Left lung (tissue), 10 donors: ENCODE measurements around the gene BCL2L1. TPM values are rescaled to one million over a fixed set of nuclear protein-coding genes. Genes with fewer than 3 reads are reported as not detected.

Experiments used
- ATAC-seq: fragments of 200-7000 bp; cut with Tn5 transposase; one replicate; pipeline ENCODE4 v1.9.1; 2020; ENCODE audit warnings: moderate library complexity
- DNase-seq, 4 donors: peaks; one replicate each; pipeline ENCODE4 v3.0.0-alpha.2; 2013 to 2020
- H3K27ac ChIP-seq, 2 donors: fragments of 200-600 bp; sonication (generic) in 1 of 2; one replicate each; pipeline versions ENCODE4 v1.5.0 to v1.8.0; 2020 to 2021
- H3K27me3 ChIP-seq, 2 donors: fragments of 200-600 bp; sonication (generic) in 1 of 2; one replicate each; pipeline versions ENCODE4 v1.5.0 to v1.8.0; 2020 to 2021
- H3K36me3 ChIP-seq, 2 donors: fragments of 200-600 bp; sonication (generic) in 1 of 2; one replicate each; pipeline versions ENCODE4 v1.5.0 to v1.8.0; 2020 to 2021
- H3K4me1 ChIP-seq, 2 donors: fragments of 200-600 bp; one replicate each; pipeline ENCODE4 v1.8.0; 2021
- H3K4me3 ChIP-seq, 2 donors: fragments of 200-600 bp; sonication (generic) in 1 of 2; one replicate each; pipeline versions ENCODE4 v1.5.0 to v1.8.0; 2020 to 2021; ENCODE audit warnings: mild to moderate bottlenecking in 1 of 2
- H3K9me3 ChIP-seq, 2 donors: fragments of 200-600 bp; sonication (generic) in 1 of 2; one replicate each; pipeline versions ENCODE4 v1.5.0 to v1.8.0; 2020 to 2021
- CTCF ChIP-seq, 2 donors: fragments of 200-600 bp; sonication (generic) in 1 of 2; IDR thresholded peaks; one replicate each; pipeline versions ENCODE4 v1.5.0 to v1.8.0; 2021; ENCODE audit warnings: antibody characterized with exemption in 2 of 2
- intact Hi-C, 2 donors: fragments of 100-400 bp; cut with DNase I; formaldehyde crosslinking; loops; one replicate each; pipeline versions ENCODE4 v1.11.2 to v1.14.2; 2022
- polyA plus RNA-seq, 6 donors: library from polyadenylated mRNA; unstranded; fragments of 120-200 nt; gene quantifications; one replicate each; pipeline ENCODE4 v1.2.1, GENCODE V29; 2013; ENCODE audit not compliant: insufficient read length in 6 of 6
- total RNA-seq, 2 donors: library from RNA; stranded (reverse); fragmentation: NEBNext Ultra II Directional; extraction: Animal tissue kit (Norgen Biotek cat#: 25700); gene quantifications; one replicate each; pipeline ENCODE4 v1.2.1, GENCODE V29; 2021
- donor health status: DM: no; HTN: yes; CAD: no.
- donor health status: DM: no; HTN: no; CAD: no.

BCL2L1 gene
- total and polyA plus RNA-seq, 8 donors = 43.3 to 181 (median 56.7) TPM

- no peak for ATAC-seq
- Histone ChIP-seq H3K27me3 (no peaks in the 10 kb centered on the region), H3K36me3 (peaks cover 0 to 70% of the 10 kb centered on the region in 2 donors), H3K4me3 (no peak overlapping the region), H3K4me1 (peaks cover 60 to 92% of the 10 kb centered on the region in 2 donors), H3K27ac (peak overlapping the region; percentile 18 to 75), H3K9me3 (no peaks in the 10 kb centered on the region)
- intact Hi-C loops = no loop called here
- DNase-seq = no peak
- TF ChIP-seq CTCF (IDR thresholded peaks at IDR 0.05) = no peak
Measured at GRCh38 chr20:31707258-31707615, 15.4 kb downstream of the BCL2L1 start.

GRCh38 chr20:31706607-31707257 lies 15.9 kb downstream of the BCL2L1 start:
- Histone ChIP-seq H3K9me3 (no peaks in the 10 kb centered on the region), H3K27ac (peak overlapping the region; percentile 68 to 75), H3K27me3 (no peaks in the 10 kb centered on the region), H3K36me3 (peaks cover 0 to 70% of the 10 kb centered on the region in 2 donors), H3K4me1 (peaks cover 60 to 92% of the 10 kb centered on the region in 2 donors), H3K4me3 (no peak overlapping the region)
- no peak for TF ChIP-seq CTCF (IDR thresholded peaks at IDR 0.05)
- intact Hi-C loops = no loop called here
- peak; percentile 58 for ATAC-seq
- peak in 1 of 4 donors; percentile 67 for DNase-seq

GRCh38 chr20:31705598-31706597 lies 16.8 kb downstream of the BCL2L1 start:
- Histone ChIP-seq H3K27me3 (no peaks in the 10 kb centered on the region), H3K9me3 (no peaks in the 10 kb centered on the region), H3K36me3 (peaks cover 0 to 64% of the 10 kb centered on the region in 2 donors), H3K4me3 (no peak overlapping the region), H3K4me1 (peaks cover 53 to 92% of the 10 kb centered on the region in 2 donors), H3K27ac (peak overlapping the region; percentile 68 to 75)
- intact Hi-C loops = no loop called here
- DNase-seq = no peak
- TF ChIP-seq CTCF (IDR thresholded peaks at IDR 0.05) = no peak
- peak; percentile 37 for ATAC-seq

GRCh38 chr20:31705191-31705590 lies 17.5 kb downstream of the BCL2L1 start:
- no peak overlapping the region for H3K4me3 ChIP-seq
- ATAC-seq (no peak), DNase-seq (no peak)
- peaks cover 46 to 92% of the 10 kb centered on the region in 2 donors for H3K4me1 ChIP-seq
- H3K9me3 ChIP-seq = no peaks in the 10 kb centered on the region
- TF ChIP-seq CTCF (IDR thresholded peaks at IDR 0.05) = no peak
- no peaks in the 10 kb centered on the region for H3K27me3 ChIP-seq
- peaks cover 0 to 56% of the 10 kb centered on the region in 2 donors for H3K36me3 ChIP-seq
- peak overlapping the region; percentile 68 to 75 for H3K27ac ChIP-seq
- intact Hi-C loops = no loop called here
